ENCODE data around the gene ALDH1A3.

Gene ALDH1A3

GRCh38 chr15:100897221-100898151 lies 17.9 kb downstream of the ALDH1A3 start:
- no peak overlapping the region for H3K27ac Mint-ChIP-seq
- H3K9me3 Mint-ChIP-seq = no peaks in the 10 kb centered on the region
- no peak overlapping the region for H3K4me3 Mint-ChIP-seq
- no peaks in the 10 kb centered on the region for H3K36me3 Mint-ChIP-seq
- ATAC-seq (ENCODE audit: low read depth) (no peak), DNase-seq (ENCODE audit: low spot score in 2 of 2) (no peak)
- H3K4me1 Mint-ChIP-seq = no peaks in the 10 kb centered on the region
- peaks cover 23% of the 10 kb centered on the region for H3K27me3 Mint-ChIP-seq

GRCh38 chr15:100898152-100898490 lies 18.5 kb downstream of the ALDH1A3 start:
- H3K36me3 Mint-ChIP-seq = no peaks in the 10 kb centered on the region
- peaks cover 17% of the 10 kb centered on the region for H3K27me3 Mint-ChIP-seq
- H3K4me3 Mint-ChIP-seq = no peak overlapping the region
- H3K27ac Mint-ChIP-seq = no peak overlapping the region
- ATAC-seq (ENCODE audit: low read depth) (no peak), DNase-seq (ENCODE audit: low spot score in 2 of 2) (no peak)
- no peaks in the 10 kb centered on the region for H3K9me3 Mint-ChIP-seq
- H3K4me1 Mint-ChIP-seq = no peaks in the 10 kb centered on the region

- no peak overlapping the region for H3K4me3 Mint-ChIP-seq
- no peaks in the 10 kb centered on the region for H3K4me1 Mint-ChIP-seq
- no peaks in the 10 kb centered on the region for H3K36me3 Mint-ChIP-seq
- DNase-seq (ENCODE audit: low spot score in 2 of 2) = no peak
- H3K9me3 Mint-ChIP-seq = no peaks in the 10 kb centered on the region
- ATAC-seq (ENCODE audit: low read depth) = no peak
- H3K27ac Mint-ChIP-seq = no peak overlapping the region
- peaks cover 10% of the 10 kb centered on the region for H3K27me3 Mint-ChIP-seq
Observed at GRCh38 chr15:100898661-100899462, 19.2 kb downstream of the ALDH1A3 start.

- Mint-ChIP-seq H3K27me3 (peaks cover 7% of the 10 kb centered on the region), H3K4me3 (no peak overlapping the region), H3K4me1 (no peaks in the 10 kb centered on the region), H3K36me3 (no peaks in the 10 kb centered on the region), H3K9me3 (no peaks in the 10 kb centered on the region), H3K27ac (no peak overlapping the region)
- DNase-seq (ENCODE audit: low spot score in 2 of 2) (no peak), ATAC-seq (ENCODE audit: low read depth) (no peak)
Observed at GRCh38 chr15:100899601-100900000, 20.0 kb downstream of the ALDH1A3 start.

GRCh38 chr15:100900136-100900794 lies 20.6 kb downstream of the ALDH1A3 start:
- Mint-ChIP-seq H3K27me3 (peaks cover 7% of the 10 kb centered on the region), H3K4me3 (no peak overlapping the region)
- ATAC-seq (ENCODE audit: low read depth) = no peak

GRCh38 chr15:100900795-100901169 lies 21.2 kb downstream of the ALDH1A3 start:
- no peak overlapping the region for H3K4me3 Mint-ChIP-seq
- no peaks in the 10 kb centered on the region for H3K4me1 Mint-ChIP-seq
- no peaks in the 10 kb centered on the region for H3K9me3 Mint-ChIP-seq
- H3K36me3 Mint-ChIP-seq = no peaks in the 10 kb centered on the region
- peaks cover 7% of the 10 kb centered on the region for H3K27me3 Mint-ChIP-seq
- H3K27ac Mint-ChIP-seq = no peak overlapping the region
- no peak for DNase-seq (ENCODE audit: low spot score in 2 of 2)
- no peak for ATAC-seq (ENCODE audit: low read depth)

More at GRCh38 chr15:100900136-100900794, 20.6 kb downstream of the ALDH1A3 start:
- H3K27ac Mint-ChIP-seq = no peak overlapping the region
- no peaks in the 10 kb centered on the region for H3K9me3 Mint-ChIP-seq
- H3K4me1 Mint-ChIP-seq = no peaks in the 10 kb centered on the region
- H3K36me3 Mint-ChIP-seq = no peaks in the 10 kb centered on the region
- no peak for DNase-seq (ENCODE audit: low spot score in 2 of 2)

GRCh38 chr15:100901296-100901695 lies 21.7 kb downstream of the ALDH1A3 start:
- H3K27me3 Mint-ChIP-seq = peaks cover 7% of the 10 kb centered on the region
- H3K9me3 Mint-ChIP-seq = no peaks in the 10 kb centered on the region
- no peak overlapping the region for H3K4me3 Mint-ChIP-seq
- DNase-seq (ENCODE audit: low spot score in 2 of 2) (no peak), ATAC-seq (ENCODE audit: low read depth) (no peak)
- no peaks in the 10 kb centered on the region for H3K4me1 Mint-ChIP-seq
- no peaks in the 10 kb centered on the region for H3K36me3 Mint-ChIP-seq
- H3K27ac Mint-ChIP-seq = no peak overlapping the region

- H3K27me3 Mint-ChIP-seq = peaks cover 7% of the 10 kb centered on the region
- DNase-seq (ENCODE audit: low spot score in 2 of 2) (no peak), ATAC-seq (ENCODE audit: low read depth) (no peak)
- no peaks in the 10 kb centered on the region for H3K4me1 Mint-ChIP-seq
- H3K9me3 Mint-ChIP-seq = no peaks in the 10 kb centered on the region
- H3K4me3 Mint-ChIP-seq = no peak overlapping the region
- no peaks in the 10 kb centered on the region for H3K36me3 Mint-ChIP-seq
- no peak overlapping the region for H3K27ac Mint-ChIP-seq
Observed at GRCh38 chr15:100901702-100902435, 22.2 kb downstream of the ALDH1A3 start.

- Mint-ChIP-seq H3K4me1 (no peaks in the 10 kb centered on the region), H3K27ac (no peak overlapping the region), H3K4me3 (peak overlapping the region; percentile 18), H3K27me3 (peaks cover 3% of the 10 kb centered on the region), H3K9me3 (no peaks in the 10 kb centered on the region), H3K36me3 (no peaks in the 10 kb centered on the region)
- DNase-seq (ENCODE audit: low spot score in 2 of 2) (no peak), ATAC-seq (ENCODE audit: low read depth) (peak; percentile 39)
Observed at GRCh38 chr15:100902436-100903167, 23.0 kb downstream of the ALDH1A3 start.

GRCh38 chr15:100903168-100903554 lies 23.5 kb downstream of the ALDH1A3 start:
- Mint-ChIP-seq H3K27ac (no peak overlapping the region), H3K36me3 (no peaks in the 10 kb centered on the region), H3K4me3 (no peak overlapping the region), H3K27me3 (peaks cover 2% of the 10 kb centered on the region), H3K9me3 (no peaks in the 10 kb centered on the region), H3K4me1 (no peaks in the 10 kb centered on the region)
- no peak for DNase-seq (ENCODE audit: low spot score in 2 of 2)
- no peak for ATAC-seq (ENCODE audit: low read depth)

- no peaks in the 10 kb centered on the region for H3K9me3 Mint-ChIP-seq
- DNase-seq (ENCODE audit: low spot score in 2 of 2) = no peak
- ATAC-seq (ENCODE audit: low read depth) = no peak
- no peak overlapping the region for H3K27ac Mint-ChIP-seq
- H3K4me1 Mint-ChIP-seq = no peaks in the 10 kb centered on the region
- H3K27me3 Mint-ChIP-seq = peaks cover 5% of the 10 kb centered on the region
- H3K4me3 Mint-ChIP-seq = no peak overlapping the region
- H3K36me3 Mint-ChIP-seq = no peaks in the 10 kb centered on the region
Observed at GRCh38 chr15:100905850-100906249, 26.2 kb downstream of the ALDH1A3 start.

GRCh38 chr15:100908466-100908865 lies 28.8 kb downstream of the ALDH1A3 start:
- Mint-ChIP-seq H3K27ac (no peak overlapping the region), H3K4me1 (no peaks in the 10 kb centered on the region), H3K27me3 (peaks cover 7% of the 10 kb centered on the region), H3K36me3 (peaks cover 3% of the 10 kb centered on the region), H3K4me3 (no peak overlapping the region), H3K9me3 (peaks cover 3% of the 10 kb centered on the region)
- no peak for DNase-seq (ENCODE audit: low spot score in 2 of 2)
- no peak for ATAC-seq (ENCODE audit: low read depth)

- H3K4me3 Mint-ChIP-seq = no peak overlapping the region
- H3K27me3 Mint-ChIP-seq = peaks cover 7% of the 10 kb centered on the region
- no peak for DNase-seq (ENCODE audit: low spot score in 2 of 2)
- no peak for ATAC-seq (ENCODE audit: low read depth)
- no peaks in the 10 kb centered on the region for H3K4me1 Mint-ChIP-seq
- H3K27ac Mint-ChIP-seq = no peak overlapping the region
- H3K36me3 Mint-ChIP-seq = peaks cover 5% of the 10 kb centered on the region
- peaks cover 3% of the 10 kb centered on the region for H3K9me3 Mint-ChIP-seq
Observed at GRCh38 chr15:100909565-100909964, 29.9 kb downstream of the ALDH1A3 start.

Measured in memory B cell (primary cell).